Endothelial cell of umbilical vein (primary cell): Measurements from ENCODE around the gene NAA16. TPM values are rescaled to one million over a fixed set of nuclear protein-coding genes. Genes with fewer than 3 reads are reported as not detected.

Experiments used
- BruUV-seq: library from RNA; stranded (reverse); fragments of 400-500 nt; replicated peaks from 2 replicates; lab custom pipeline; 2021; lab: Mats Ljungman, UMichigan
- CTCF ChIA-PET: fragments of 300-600, 350-600 bp; sonication (Branson Sonifier 250); formaldehyde crosslinking; loops from one replicate; lab custom pipeline; 2021; ENCODE audit warnings: antibody characterized with exemption, inconsistent platforms; lab: Charles Lee
- POLR2A ChIA-PET: fragments of 300-600, 350-600 bp; sonication (Branson Sonifier 250); formaldehyde crosslinking; loops from one replicate; lab custom pipeline; 2021; ENCODE audit warnings: antibody characterized with exemption, inconsistent platforms; lab: Charles Lee
- DNase-seq: peaks from one replicate; pipeline ENCODE4 v3.0.0-alpha.2; 2011; ENCODE audit warnings: low read depth, low spot score
- FAIRE-seq: peaks from 2 replicates; lab custom pipeline; 2011; peaks lifted over from hg19 to GRCh38; lab: Jason Lieb, UNC
- H2AFZ ChIP-seq: 2 replicates; pipeline ENCODE4 v1.6.0; 2012; ENCODE audit warnings: low read depth, low read length, control low read depth, inconsistent platforms
- H3K27ac ChIP-seq: 2 replicates; pipeline ENCODE4 v1.5.1; 2011; ENCODE audit warnings: low read depth, mild to moderate bottlenecking, control low read depth, low read length, moderate library complexity; ENCODE audit not compliant: insufficient read depth
- H3K27me3 ChIP-seq, 2 experiments: 2 replicates each; pipeline versions ENCODE4 v1.6.0 to v1.6.1; 2011; ENCODE audit warnings: low read length in 2 of 2, mixed read lengths in 1 of 2; ENCODE audit not compliant: control insufficient read depth in 2 of 2, insufficient read depth in 2 of 2
- H3K36me3 ChIP-seq, 2 experiments: 2 replicates in 1 of 2; 3 replicates in 1 of 2; pipeline ENCODE4 v1.5.1; 2011; ENCODE audit warnings: low read length in 2 of 2, mild to moderate bottlenecking in 1 of 2, moderate library complexity in 1 of 2; ENCODE audit not compliant: control insufficient read depth in 2 of 2, insufficient read depth in 2 of 2; ENCODE audit errors: extremely low read depth in 1 of 2
- H3K4me1 ChIP-seq: 3 replicates; pipeline ENCODE4 v1.5.1; 2011; ENCODE audit warnings: mild to moderate bottlenecking, low read length; ENCODE audit not compliant: control insufficient read depth, insufficient read depth; ENCODE audit errors: extremely low read depth
- H3K4me2 ChIP-seq: 2 replicates; pipeline ENCODE4 v1.6.1; 2011; ENCODE audit warnings: low read length, control low read depth, mixed read lengths; ENCODE audit not compliant: insufficient read depth
- H3K4me3 ChIP-seq, 3 experiments: fragments of 200-600 bp in 1 of 3; sonication (generic), shearing (Covaris generic) in 1 of 3; replicated peaks in 1 of 3; 2 replicates each; pipeline ENCODE4 v1.5.1; 2011 to 2016; ENCODE audit warnings: control low read depth in 3 of 3, low read length in 3 of 3, mild to moderate bottlenecking in 2 of 3, inconsistent platforms in 1 of 3, low read depth in 1 of 3, moderate library complexity in 1 of 3; ENCODE audit not compliant: insufficient read depth in 1 of 3
- H3K79me2 ChIP-seq: 2 replicates; pipeline ENCODE4 v1.6.0; 2012; ENCODE audit warnings: low read length, inconsistent platforms; ENCODE audit not compliant: control insufficient read depth, insufficient read depth
- H3K9ac ChIP-seq: replicated peaks from 2 replicates; pipeline ENCODE3; 2011; ENCODE audit warnings: low read length, control low read depth; ENCODE audit not compliant: insufficient read depth; ENCODE audit errors: extremely low read depth
- H3K9me1 ChIP-seq: replicated peaks from 3 replicates; pipeline ENCODE4 v1.6.0; 2011; ENCODE audit warnings: mild to moderate bottlenecking, low read length; ENCODE audit not compliant: control insufficient read depth, insufficient read depth; ENCODE audit errors: extremely low read depth
- H3K9me3 ChIP-seq: replicated peaks from 2 replicates; pipeline ENCODE4 v1.5.1; 2012; ENCODE audit warnings: low read length, inconsistent platforms; ENCODE audit not compliant: control insufficient read depth, insufficient read depth
- H4K20me1 ChIP-seq: replicated peaks from 2 replicates; pipeline ENCODE3; 2011; ENCODE audit warnings: mild to moderate bottlenecking, low read length; ENCODE audit not compliant: control insufficient read depth, insufficient read depth; ENCODE audit errors: extremely low read depth
- EZH2 ChIP-seq: IDR thresholded peaks from 2 replicates; pipeline ENCODE4 v1.6.1; 2012; ENCODE audit warnings: borderline replicate concordance, low read depth, mild to moderate bottlenecking, moderate library complexity, low read length, inconsistent platforms; ENCODE audit not compliant: severe bottlenecking
- FOS ChIP-seq: IDR thresholded peaks from 2 replicates; pipeline ENCODE4 v1.6.1; 2011; ENCODE audit warnings: mild to moderate bottlenecking, low read length, moderate library complexity, borderline replicate concordance; ENCODE audit not compliant: insufficient read depth
- GATA2 ChIP-seq: IDR thresholded peaks from 2 replicates; pipeline ENCODE4 v1.7.0; 2011; ENCODE audit warnings: low read depth, mild to moderate bottlenecking, moderate library complexity, mixed read lengths, low read length; ENCODE audit not compliant: insufficient read length, insufficient read depth
- JUN ChIP-seq: IDR thresholded peaks from 2 replicates; pipeline ENCODE4 v1.6.1; 2011; ENCODE audit warnings: borderline replicate concordance, low read depth; ENCODE audit not compliant: insufficient read length, insufficient read depth
- MYC ChIP-seq: IDR thresholded peaks from one replicate; pipeline ENCODE4 v1.6.1; 2011; ENCODE audit warnings: mild to moderate bottlenecking, low read depth, low read length
- POLR2A ChIP-seq: IDR thresholded peaks from 2 replicates; pipeline ENCODE4 v1.6.1; 2012; ENCODE audit warnings: low read depth, mild to moderate bottlenecking, control low read depth, low read length
- POLR2AphosphoS5 ChIP-seq: IDR thresholded peaks from 2 replicates; pipeline ENCODE4 v1.6.1; 2012; ENCODE audit warnings: low read depth, mild to moderate bottlenecking, control low read depth, low read length, moderate library complexity; ENCODE audit not compliant: insufficient read depth
- dilution Hi-C: fragments of 300-500 bp; cut with MboI; formaldehyde crosslinking; loops from one replicate; pipeline ENCODE4 v1.15.0; 2019; ENCODE audit warnings: low sequenced_read_pairs; ENCODE audit not compliant: extremely low pct_ligation_motif_present
- intact Hi-C: fragments of 100-400 bp; cut with micrococcal nuclease; formaldehyde crosslinking; loops from one replicate; pipeline ENCODE4 v1.10.0; 2022
- polyA plus RNA-seq, 4 experiments: library from polyadenylated mRNA; depleted of rRNA in 3 of 4; stranded (reverse) in 3 of 4; unstranded in 1 of 4; fragments of >200 nt; gene quantifications; 2 replicates each; pipeline versions ENCODE4 v1.2.1 to v1.2.3, GENCODE V29; 2011 to 2012; ENCODE audit warnings: missing spikeins in 1 of 4
- total RNA-seq: library from RNA; stranded (reverse); gene quantifications from 2 replicates; pipeline ENCODE4 v1.2.3, GENCODE V29; 2021
- TF ChIP-seq, protein P1 (sequence below), 2 donors: IDR thresholded peaks; 1 replicate in 1 of 2; 2 replicates in 1 of 2; pipeline ENCODE4 v1.5.1; 2011; ENCODE audit warnings: low read length in 2 of 2, mild to moderate bottlenecking in 2 of 2, moderate library complexity in 2 of 2, control low read depth in 1 of 2, inconsistent platforms in 1 of 2, low read depth in 1 of 2; ENCODE audit not compliant: insufficient read depth in 1 of 2; ENCODE audit errors: extremely low read depth in 1 of 2
- TF ChIP-seq, protein P2 (sequence below): IDR thresholded peaks from 2 replicates; pipeline ENCODE4 v1.6.1; 2011; ENCODE audit not compliant: insufficient read depth, insufficient read length

The NAA16 gene
- total and polyA plus RNA-seq, 2 donors (not counting 3 experiments of a cell fraction or from before 2014, with no cell fraction given) = 8.6 to 26.1 TPM

DNA sequence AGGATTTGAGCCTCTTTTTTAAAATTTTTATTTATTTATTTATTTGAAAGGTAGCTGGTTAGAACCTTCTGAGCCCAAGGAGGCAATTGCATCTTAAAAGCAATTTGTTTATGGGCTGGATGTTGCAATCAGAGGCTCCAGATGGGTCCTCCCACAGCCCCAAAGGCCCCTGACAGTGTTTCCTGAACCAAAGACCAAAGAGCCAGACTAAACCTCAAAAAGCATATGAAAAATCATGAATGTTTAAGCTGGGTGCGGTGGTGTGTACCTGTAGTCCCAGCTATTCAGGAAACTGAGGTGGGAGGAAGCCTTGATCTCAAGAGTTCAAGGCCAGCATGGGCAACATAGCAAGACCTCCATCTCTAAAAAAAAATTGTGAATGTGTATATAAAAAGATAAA, 78.5 kb downstream of the NAA16 start:
- no peaks in the 10 kb centered on the region for H3K4me1 ChIP-seq
- no peak overlapping the region for H3K4me2 ChIP-seq
- H4K20me1 ChIP-seq = no peaks in the 10 kb centered on the region
- no peaks in the 10 kb centered on the region for H3K9me1 ChIP-seq
- no peak overlapping the region for H3K4me3 ChIP-seq
- CTCF ChIA-PET = interaction anchor here (1.4 kb wide), 1 partner anchor 263 kb away, joined by 6 read pairs; no protein-coding TSS in a partner anchor
- BruUV-seq = no TSS peak
- POLR2A ChIA-PET = no interaction called here
- TF ChIP-seq FOS = no peak
- no peak for TF ChIP-seq POLR2A
- no peak for TF ChIP-seq JUN
- TF ChIP-seq, protein P1, sequence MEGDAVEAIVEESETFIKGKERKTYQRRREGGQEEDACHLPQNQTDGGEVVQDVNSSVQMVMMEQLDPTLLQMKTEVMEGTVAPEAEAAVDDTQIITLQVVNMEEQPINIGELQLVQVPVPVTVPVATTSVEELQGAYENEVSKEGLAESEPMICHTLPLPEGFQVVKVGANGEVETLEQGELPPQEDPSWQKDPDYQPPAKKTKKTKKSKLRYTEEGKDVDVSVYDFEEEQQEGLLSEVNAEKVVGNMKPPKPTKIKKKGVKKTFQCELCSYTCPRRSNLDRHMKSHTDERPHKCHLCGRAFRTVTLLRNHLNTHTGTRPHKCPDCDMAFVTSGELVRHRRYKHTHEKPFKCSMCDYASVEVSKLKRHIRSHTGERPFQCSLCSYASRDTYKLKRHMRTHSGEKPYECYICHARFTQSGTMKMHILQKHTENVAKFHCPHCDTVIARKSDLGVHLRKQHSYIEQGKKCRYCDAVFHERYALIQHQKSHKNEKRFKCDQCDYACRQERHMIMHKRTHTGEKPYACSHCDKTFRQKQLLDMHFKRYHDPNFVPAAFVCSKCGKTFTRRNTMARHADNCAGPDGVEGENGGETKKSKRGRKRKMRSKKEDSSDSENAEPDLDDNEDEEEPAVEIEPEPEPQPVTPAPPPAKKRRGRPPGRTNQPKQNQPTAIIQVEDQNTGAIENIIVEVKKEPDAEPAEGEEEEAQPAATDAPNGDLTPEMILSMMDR (IDR thresholded peaks at IDR 0.05; ENCODE audit: extremely low read depth in 1 of 2, insufficient read depth in 1 of 2, low read depth in 1 of 2, low read length in 2 of 2) = no peak
- TF ChIP-seq, protein P2, sequence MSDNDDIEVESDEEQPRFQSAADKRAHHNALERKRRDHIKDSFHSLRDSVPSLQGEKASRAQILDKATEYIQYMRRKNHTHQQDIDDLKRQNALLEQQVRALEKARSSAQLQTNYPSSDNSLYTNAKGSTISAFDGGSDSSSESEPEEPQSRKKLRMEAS = no peak
- TF ChIP-seq POLR2AphosphoS5 = no peak
- TF ChIP-seq GATA2 = no peak
- TF ChIP-seq MYC = no peak
- no peak for TF ChIP-seq EZH2
- H2AFZ ChIP-seq = no peak overlapping the region
- H3K36me3 ChIP-seq = no peaks in the 10 kb centered on the region
- no peaks in the 10 kb centered on the region for H3K79me2 ChIP-seq
- DNase-seq (no peak), FAIRE-seq (no peak)
- intact Hi-C loops = no loop called here
- no peak overlapping the region for H3K27ac ChIP-seq
- peaks cover 4 to 6% of the 10 kb centered on the region in 2 experiments for H3K27me3 ChIP-seq
- dilution Hi-C loops = no loop called here
- H3K9ac ChIP-seq = no peak overlapping the region
- H3K9me3 ChIP-seq = no peaks in the 10 kb centered on the region
